B cell (primary cell): ENCODE data around the gene ARAP2. TPM values are rescaled to one million over a fixed set of nuclear protein-coding genes. Genes with fewer than 3 reads are reported as not detected.

Experiments
- ATAC-seq: fragments of 200-7000 bp; cut with Tn5 transposase; one replicate; pipeline ENCODE4 v1.10.0; 2021; ENCODE audit warnings: low read depth, mild to moderate bottlenecking, moderate number of reproducible peaks, moderate library complexity
- CTCF ChIA-PET: fragments of 350-600 bp; sonication (Branson Sonifier 250); formaldehyde crosslinking; loops from one replicate; lab custom pipeline; 2021; ENCODE audit warnings: antibody characterized with exemption, inconsistent platforms; lab: Charles Lee
- POLR2A ChIA-PET: fragments of 350-600 bp; sonication (Branson Sonifier 250); formaldehyde crosslinking; loops from one replicate; lab custom pipeline; 2021; ENCODE audit warnings: antibody characterized with exemption; lab: Charles Lee
- DNase-seq: peaks from one replicate; pipeline ENCODE4 v3.0.0; 2013
- H2AFZ ChIP-seq: 2 replicates; pipeline ENCODE4 v1.6.1; 2012; ENCODE audit warnings: mild to moderate bottlenecking, low read depth, low read length; ENCODE audit not compliant: insufficient read depth, poor library complexity, severe bottlenecking
- H3K27ac ChIP-seq, 2 donors: 1 replicate in 1 of 2; 2 replicates in 1 of 2; pipeline ENCODE4 v1.5.1; 2012 to 2013; ENCODE audit warnings: low read length in 2 of 2, mild to moderate bottlenecking in 2 of 2, moderate library complexity in 1 of 2
- H3K27me3 ChIP-seq, 4 experiments: fragments of 200-600 bp in 1 of 4; sonication (generic) in 1 of 4; replicated peaks in 1 of 4; 1 replicate in 2 of 4; 2 replicates in 2 of 4; pipeline versions ENCODE4 v1.6.1 to v1.7.0; 2013 to 2016; ENCODE audit warnings: low read length in 3 of 4, mild to moderate bottlenecking in 2 of 4, mixed read lengths in 1 of 4, moderate library complexity in 1 of 4; ENCODE audit not compliant: insufficient read depth in 4 of 4, control insufficient read depth in 3 of 4; ENCODE audit errors: control extremely low read depth in 1 of 4
- H3K36me3 ChIP-seq, 2 experiments: replicated peaks in 1 of 2; 1 replicate in 1 of 2; 2 replicates in 1 of 2; pipeline versions ENCODE4 v1.6.1 to v1.7.1; 2013; ENCODE audit warnings: low read length in 1 of 2; ENCODE audit not compliant: insufficient read depth in 2 of 2, control insufficient read depth in 1 of 2; ENCODE audit errors: control extremely low read depth in 1 of 2, extremely low read depth in 1 of 2
- H3K4me1 ChIP-seq, 2 donors: fragments of 200-600 bp in 1 of 2; sonication (generic) in 1 of 2; 1 replicate in 1 of 2; 2 replicates in 1 of 2; pipeline versions ENCODE4 v1.5.1 to v1.6.1; 2013 to 2017; ENCODE audit warnings: low read length in 2 of 2; ENCODE audit not compliant: control insufficient read depth in 2 of 2, insufficient read depth in 2 of 2
- H3K4me2 ChIP-seq: replicated peaks from 2 replicates; pipeline ENCODE3; 2012; ENCODE audit warnings: mild to moderate bottlenecking, low read depth, low read length; ENCODE audit not compliant: poor library complexity, severe bottlenecking
- H3K4me3 ChIP-seq, 5 experiments: fragments of 200-600 bp in 1 of 5; sonication (generic) in 1 of 5; 1 replicate in 3 of 5; 2 replicates in 2 of 5; pipeline versions ENCODE4 v1.5.1 to v1.7.0; 2011 to 2016; ENCODE audit warnings: low read length in 4 of 5, mild to moderate bottlenecking in 4 of 5, low read depth in 2 of 5, control low read depth in 1 of 5, moderate library complexity in 1 of 5; ENCODE audit not compliant: insufficient read depth in 1 of 5; ENCODE audit errors: control extremely low read depth in 1 of 5, extremely low read depth in 1 of 5
- H3K79me2 ChIP-seq: fragments of 200-600 bp; sonication (generic); one replicate; pipeline ENCODE4 v1.6.0; 2016; ENCODE audit warnings: low read length; ENCODE audit not compliant: control insufficient read depth, insufficient read depth
- H3K9ac ChIP-seq: fragments of 200-600 bp; sonication (generic); 2 replicates; pipeline ENCODE4 v1.6.1; 2017; ENCODE audit warnings: mild to moderate bottlenecking, low read length, moderate library complexity
- H3K9me3 ChIP-seq, 3 donors: one replicate each; pipeline versions ENCODE4 v1.6.1 to v1.7.1; 2013; ENCODE audit warnings: low read length in 2 of 3; ENCODE audit not compliant: control insufficient read depth in 2 of 3, insufficient read depth in 1 of 3; ENCODE audit errors: control extremely low read depth in 1 of 3
- H4K20me1 ChIP-seq: 2 replicates; pipeline ENCODE4 v1.6.0; 2012; ENCODE audit warnings: mild to moderate bottlenecking, low read length; ENCODE audit not compliant: insufficient read depth, control insufficient read depth, poor library complexity, severe bottlenecking
- H3K27ac Mint-ChIP-seq: one replicate; pipeline ENCODE4 v1.8.0; 2021; ENCODE audit warnings: mixed read lengths
- H3K27me3 Mint-ChIP-seq: one replicate; pipeline ENCODE4 v1.8.0; 2021; ENCODE audit warnings: mixed read lengths
- H3K4me1 Mint-ChIP-seq: one replicate; pipeline ENCODE4 v1.8.0; 2021; ENCODE audit warnings: mixed read lengths
- H3K4me3 Mint-ChIP-seq: one replicate; pipeline ENCODE4 v1.8.0; 2021; ENCODE audit warnings: mixed read lengths
- H3K9me3 Mint-ChIP-seq: one replicate; pipeline ENCODE4 v1.8.0; 2022; ENCODE audit warnings: mixed read lengths; ENCODE audit not compliant: insufficient read depth
- EZH2 ChIP-seq: IDR thresholded peaks from 2 replicates; pipeline ENCODE4 v1.6.1; 2012; ENCODE audit warnings: borderline replicate concordance, low read depth, mild to moderate bottlenecking, moderate library complexity, low read length; ENCODE audit not compliant: insufficient read depth, poor library complexity, severe bottlenecking
- WGBS: methylation state at CpG from one replicate; pipeline ENCODE4 v1.1.5; 2013; ENCODE audit warnings: missing lambda C conversion rate; ENCODE audit not compliant: insufficient coverage; 5-methylcytosine and 5-hydroxymethylcytosine counted together
- intact Hi-C: fragments of 100-400 bp; cut with micrococcal nuclease; formaldehyde crosslinking; loops from one replicate; pipeline ENCODE4 v1.10.0; 2022
- polyA plus RNA-seq: library from polyadenylated mRNA; depleted of rRNA; stranded (reverse); fragments of >200 nt; gene quantifications from 2 replicates; pipeline ENCODE4 v1.2.3, GENCODE V29; 2012
- total RNA-seq, 2 donors: library from RNA; stranded (reverse); fragments of 120-200 nt in 1 of 2; gene quantifications; 1 replicate in 1 of 2; 2 replicates in 1 of 2; pipeline versions ENCODE4 v1.2.3 to v1.2.4, GENCODE V29; 2013 to 2022
- TF ChIP-seq, protein P1 (sequence below): fragments of 200-600 bp; IDR thresholded peaks from one replicate; pipeline ENCODE4 v1.8.0; 2022; ENCODE audit warnings: antibody characterized with exemption, mild to moderate bottlenecking

Gene ARAP2
- total and polyA plus RNA-seq, 2 donors (not counting 1 experiment from before 2014, with no cell fraction given), result 13.2 to 88.0 TPM

DNA sequence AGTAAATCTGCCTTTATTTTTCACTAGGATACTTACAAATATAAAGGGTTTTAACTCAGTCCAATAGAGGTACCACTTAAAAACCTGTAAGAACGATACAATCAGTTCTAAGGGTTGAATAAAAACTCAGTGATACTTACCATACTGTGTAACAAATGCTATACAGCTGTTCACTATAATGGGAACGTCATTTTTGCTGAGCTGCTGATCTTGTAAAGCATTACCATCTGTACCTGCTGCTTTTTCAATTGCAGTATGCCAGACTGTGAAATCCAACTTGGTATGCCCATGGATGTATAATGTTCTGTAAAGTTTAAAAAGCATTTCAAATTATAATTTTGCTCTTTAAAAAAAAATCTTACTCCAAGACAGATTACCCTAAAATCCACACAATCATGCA is 111.2 kb downstream of the ARAP2 start:
- no peak overlapping the region for H3K9ac ChIP-seq
- no peak overlapping the region for H3K4me3 ChIP-seq
- H3K27me3 ChIP-seq, result no peaks in the 10 kb centered on the region
- H3K36me3 ChIP-seq, result peaks cover 0 to 46% of the 10 kb centered on the region in 2 experiments
- DNase-seq (no peak), ATAC-seq (no peak)
- TF ChIP-seq, protein P1, sequence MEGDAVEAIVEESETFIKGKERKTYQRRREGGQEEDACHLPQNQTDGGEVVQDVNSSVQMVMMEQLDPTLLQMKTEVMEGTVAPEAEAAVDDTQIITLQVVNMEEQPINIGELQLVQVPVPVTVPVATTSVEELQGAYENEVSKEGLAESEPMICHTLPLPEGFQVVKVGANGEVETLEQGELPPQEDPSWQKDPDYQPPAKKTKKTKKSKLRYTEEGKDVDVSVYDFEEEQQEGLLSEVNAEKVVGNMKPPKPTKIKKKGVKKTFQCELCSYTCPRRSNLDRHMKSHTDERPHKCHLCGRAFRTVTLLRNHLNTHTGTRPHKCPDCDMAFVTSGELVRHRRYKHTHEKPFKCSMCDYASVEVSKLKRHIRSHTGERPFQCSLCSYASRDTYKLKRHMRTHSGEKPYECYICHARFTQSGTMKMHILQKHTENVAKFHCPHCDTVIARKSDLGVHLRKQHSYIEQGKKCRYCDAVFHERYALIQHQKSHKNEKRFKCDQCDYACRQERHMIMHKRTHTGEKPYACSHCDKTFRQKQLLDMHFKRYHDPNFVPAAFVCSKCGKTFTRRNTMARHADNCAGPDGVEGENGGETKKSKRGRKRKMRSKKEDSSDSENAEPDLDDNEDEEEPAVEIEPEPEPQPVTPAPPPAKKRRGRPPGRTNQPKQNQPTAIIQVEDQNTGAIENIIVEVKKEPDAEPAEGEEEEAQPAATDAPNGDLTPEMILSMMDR, result no peak
- TF ChIP-seq EZH2, result no peak
- no peaks in the 10 kb centered on the region for H4K20me1 ChIP-seq
- H3K4me1 ChIP-seq, result no peaks in the 10 kb centered on the region
- Mint-ChIP-seq H3K4me3 (no peak overlapping the region), H3K27ac (no peak overlapping the region), H3K27me3 (no peaks in the 10 kb centered on the region), H3K9me3 (no peaks in the 10 kb centered on the region), H3K4me1 (no peaks in the 10 kb centered on the region)
- no peaks in the 10 kb centered on the region for H3K9me3 ChIP-seq
- H3K79me2 ChIP-seq, result no peaks in the 10 kb centered on the region
- no peak overlapping the region for H3K27ac ChIP-seq
- ChIA-PET POLR2A (no interaction called here), CTCF (interaction anchor here (0.6 to 1.2 kb wide), 3 partner anchors 267 to 1465 kb away, joined by 3 to 6 read pairs (median 6); no protein-coding TSS in a partner anchor)
- intact Hi-C loops, result no loop called here
- no peak overlapping the region for H3K4me2 ChIP-seq
- H2AFZ ChIP-seq, result no peak overlapping the region
- no CpG with 5 or more reads among the region's 2 CpGs for WGBS

DNA sequence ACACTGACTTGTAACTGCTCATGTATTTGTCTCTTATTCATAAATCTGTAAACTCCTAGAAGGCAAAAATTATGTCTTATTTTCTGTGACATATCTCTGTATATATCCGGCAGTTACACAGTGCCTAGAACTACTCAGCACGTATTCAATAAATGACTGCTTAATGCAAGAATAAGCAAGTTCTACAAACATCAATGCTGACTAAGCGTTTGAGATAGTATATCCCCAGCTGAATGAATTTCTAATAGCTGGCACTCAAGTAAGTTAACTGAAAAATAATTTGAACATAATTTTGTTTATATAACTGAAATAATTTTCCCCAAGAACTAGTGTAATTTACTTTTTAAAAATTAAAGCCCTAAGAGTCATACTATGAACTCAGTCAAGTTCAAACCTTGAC is 113.7 kb downstream of the ARAP2 start:
- no peak overlapping the region for H3K27ac ChIP-seq
- CTCF ChIA-PET, result interaction anchor here (0.9 kb wide), 1 partner anchor 269 kb away, joined by 3 read pairs; no protein-coding TSS in a partner anchor

More for the DNA sequence above, 113.7 kb downstream of the ARAP2 start:
- no peak for ATAC-seq
- Mint-ChIP-seq H3K4me3 (no peak overlapping the region), H3K27me3 (no peaks in the 10 kb centered on the region), H3K9me3 (no peaks in the 10 kb centered on the region), H3K4me1 (no peaks in the 10 kb centered on the region), H3K27ac (no peak overlapping the region)
- Histone ChIP-seq H3K9me3 (no peaks in the 10 kb centered on the region), H3K79me2 (no peaks in the 10 kb centered on the region), H3K4me1 (no peaks in the 10 kb centered on the region), H2AFZ (no peak overlapping the region), H3K4me2 (no peak overlapping the region), H4K20me1 (no peaks in the 10 kb centered on the region), H3K27me3 (no peaks in the 10 kb centered on the region), H3K4me3 (no peak overlapping the region), H3K9ac (no peak overlapping the region), H3K36me3 (peaks cover 0 to 44% of the 10 kb centered on the region in 2 experiments)
- POLR2A ChIA-PET, result no interaction called here
- WGBS, result no CpG with 5 or more reads among the region's 3 CpGs
- DNase-seq, result no peak
- TF ChIP-seq, protein P1, result no peak
- TF ChIP-seq EZH2, result no peak
- intact Hi-C loops, result no loop called here
